ENCODE data around the gene SLC6A5.

The SLC6A5 gene

GRCh38 chr11:20634044-20634443 lies 34.6 kb downstream of the SLC6A5 start:
- H3K27me3 ChIP-seq (ENCODE audit: low read depth, low read length), result no peaks in the 10 kb centered on the region
- no peaks in the 10 kb centered on the region for H4K20me1 ChIP-seq (ENCODE audit: insufficient read depth, low read length)
- no peak overlapping the region for H3K4me2 ChIP-seq (ENCODE audit: low read length)
- no peaks in the 10 kb centered on the region for H3K36me3 ChIP-seq (replicated peaks; ENCODE audit: low read depth, low read length)
- H3K4me1 ChIP-seq (ENCODE audit: low read length), result no peaks in the 10 kb centered on the region
- H3K9me3 ChIP-seq (ENCODE audit: insufficient read depth, low read length), result no peaks in the 10 kb centered on the region
- no peak overlapping the region for H2AFZ ChIP-seq (ENCODE audit: low read depth, low read length)
- no peak overlapping the region for H3K4me3 ChIP-seq (ENCODE audit: low read length)
- H3K27ac ChIP-seq (ENCODE audit: low read length), result no peak overlapping the region
- no peak overlapping the region for H3K9ac ChIP-seq (ENCODE audit: low read length)
- no peak for TF ChIP-seq EZH2phosphoT487 (IDR thresholded peaks at IDR 0.05; ENCODE audit: low read depth)
- TF ChIP-seq CTCF (IDR thresholded peaks at IDR 0.05; ENCODE audit: low read depth, low read length), result 0 out of 2 replicates have a peak, but pooled peaks have one; percentile 8
- H3K79me2 ChIP-seq (ENCODE audit: low read length), result no peaks in the 10 kb centered on the region

- no peaks in the 10 kb centered on the region for H3K79me2 ChIP-seq (ENCODE audit: low read length)
- H3K4me1 ChIP-seq (ENCODE audit: low read length), result no peaks in the 10 kb centered on the region
- no peak for TF ChIP-seq EZH2phosphoT487 (IDR thresholded peaks at IDR 0.05; ENCODE audit: low read depth)
- no peak for TF ChIP-seq CTCF (IDR thresholded peaks at IDR 0.05; ENCODE audit: low read depth, low read length)
- no peak overlapping the region for H2AFZ ChIP-seq (ENCODE audit: low read depth, low read length)
- H3K9me3 ChIP-seq (ENCODE audit: insufficient read depth, low read length), result no peaks in the 10 kb centered on the region
- H3K4me2 ChIP-seq (ENCODE audit: low read length), result no peak overlapping the region
- no peaks in the 10 kb centered on the region for H3K27me3 ChIP-seq (ENCODE audit: low read depth, low read length)
- no peaks in the 10 kb centered on the region for H3K36me3 ChIP-seq (replicated peaks; ENCODE audit: low read depth, low read length)
- no peak overlapping the region for H3K27ac ChIP-seq (ENCODE audit: low read length)
- no peak overlapping the region for H3K9ac ChIP-seq (ENCODE audit: low read length)
- no peak overlapping the region for H3K4me3 ChIP-seq (ENCODE audit: low read length)
- no peaks in the 10 kb centered on the region for H4K20me1 ChIP-seq (ENCODE audit: insufficient read depth, low read length)
Observed at GRCh38 chr11:20634781-20635180, 35.4 kb downstream of the SLC6A5 start.

- Histone ChIP-seq H4K20me1 (ENCODE audit: insufficient read depth, low read length) (no peaks in the 10 kb centered on the region), H3K4me3 (ENCODE audit: low read length) (no peak overlapping the region), H3K4me2 (ENCODE audit: low read length) (no peak overlapping the region), H3K27ac (ENCODE audit: low read length) (no peak overlapping the region), H3K27me3 (ENCODE audit: low read depth, low read length) (no peaks in the 10 kb centered on the region), H3K79me2 (ENCODE audit: low read length) (no peaks in the 10 kb centered on the region), H3K9ac (ENCODE audit: low read length) (no peak overlapping the region), H2AFZ (ENCODE audit: low read depth, low read length) (no peak overlapping the region), H3K36me3 (replicated peaks; ENCODE audit: low read depth, low read length) (no peaks in the 10 kb centered on the region), H3K4me1 (ENCODE audit: low read length) (peaks cover 5% of the 10 kb centered on the region), H3K9me3 (ENCODE audit: insufficient read depth, low read length) (no peaks in the 10 kb centered on the region)
- TF ChIP-seq CTCF (IDR thresholded peaks at IDR 0.05; ENCODE audit: low read depth, low read length), result no peak
Observed at GRCh38 chr11:20638074-20638473, 38.7 kb downstream of the SLC6A5 start.

GRCh38 chr11:20639688-20640087 lies 40.3 kb downstream of the SLC6A5 start:
- Histone ChIP-seq H3K9ac (ENCODE audit: low read length) (no peak overlapping the region), H3K4me1 (ENCODE audit: low read length) (peaks cover 5% of the 10 kb centered on the region), H3K4me2 (ENCODE audit: low read length) (no peak overlapping the region), H2AFZ (ENCODE audit: low read depth, low read length) (no peak overlapping the region), H3K79me2 (ENCODE audit: low read length) (no peaks in the 10 kb centered on the region), H3K27me3 (ENCODE audit: low read depth, low read length) (no peaks in the 10 kb centered on the region), H3K9me3 (ENCODE audit: insufficient read depth, low read length) (no peaks in the 10 kb centered on the region), H4K20me1 (ENCODE audit: insufficient read depth, low read length) (no peaks in the 10 kb centered on the region), H3K4me3 (ENCODE audit: low read length) (no peak overlapping the region), H3K27ac (ENCODE audit: low read length) (no peak overlapping the region), H3K36me3 (replicated peaks; ENCODE audit: low read depth, low read length) (no peaks in the 10 kb centered on the region)
- TF ChIP-seq CTCF (IDR thresholded peaks at IDR 0.05; ENCODE audit: low read depth, low read length) (no peak), EZH2phosphoT487 (IDR thresholded peaks at IDR 0.05; ENCODE audit: low read depth) (no peak)

All from OCI-LY3 (cell line).